ENCODE data around the gene APOB.

DNA sequence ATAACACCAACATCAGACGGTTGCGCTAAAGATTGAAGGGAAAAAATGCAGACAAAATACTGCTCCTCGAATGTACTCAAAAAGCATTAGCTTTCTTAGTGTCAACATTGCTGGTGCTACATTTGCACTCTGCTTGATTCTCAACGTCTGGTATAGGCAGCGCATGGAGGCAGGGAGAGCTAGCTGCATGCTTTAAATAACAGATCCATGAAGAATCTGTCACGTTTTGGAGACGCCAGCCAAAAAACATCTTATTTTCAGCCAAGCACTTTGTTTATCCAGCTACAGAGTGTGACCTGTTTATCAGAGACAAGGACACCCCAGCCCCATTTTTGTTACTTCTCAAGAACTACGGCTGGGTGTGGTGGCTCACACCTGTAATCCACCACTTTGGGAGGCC, 59.5 kb downstream of the APOB start:
- TF ChIP-seq POLR2A (IDR thresholded peaks at IDR 0.05) = no peak
- no peak for TF ChIP-seq CTCF (IDR thresholded peaks at IDR 0.05)
- no peak for TF ChIP-seq POLR2AphosphoS5 (IDR thresholded peaks at IDR 0.05)

Data from prostate gland (tissue), 2 donors.